ENCODE results near the gene TAAR6.

TAAR6 gene, protein sequence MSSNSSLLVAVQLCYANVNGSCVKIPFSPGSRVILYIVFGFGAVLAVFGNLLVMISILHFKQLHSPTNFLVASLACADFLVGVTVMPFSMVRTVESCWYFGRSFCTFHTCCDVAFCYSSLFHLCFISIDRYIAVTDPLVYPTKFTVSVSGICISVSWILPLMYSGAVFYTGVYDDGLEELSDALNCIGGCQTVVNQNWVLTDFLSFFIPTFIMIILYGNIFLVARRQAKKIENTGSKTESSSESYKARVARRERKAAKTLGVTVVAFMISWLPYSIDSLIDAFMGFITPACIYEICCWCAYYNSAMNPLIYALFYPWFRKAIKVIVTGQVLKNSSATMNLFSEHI

DNA sequence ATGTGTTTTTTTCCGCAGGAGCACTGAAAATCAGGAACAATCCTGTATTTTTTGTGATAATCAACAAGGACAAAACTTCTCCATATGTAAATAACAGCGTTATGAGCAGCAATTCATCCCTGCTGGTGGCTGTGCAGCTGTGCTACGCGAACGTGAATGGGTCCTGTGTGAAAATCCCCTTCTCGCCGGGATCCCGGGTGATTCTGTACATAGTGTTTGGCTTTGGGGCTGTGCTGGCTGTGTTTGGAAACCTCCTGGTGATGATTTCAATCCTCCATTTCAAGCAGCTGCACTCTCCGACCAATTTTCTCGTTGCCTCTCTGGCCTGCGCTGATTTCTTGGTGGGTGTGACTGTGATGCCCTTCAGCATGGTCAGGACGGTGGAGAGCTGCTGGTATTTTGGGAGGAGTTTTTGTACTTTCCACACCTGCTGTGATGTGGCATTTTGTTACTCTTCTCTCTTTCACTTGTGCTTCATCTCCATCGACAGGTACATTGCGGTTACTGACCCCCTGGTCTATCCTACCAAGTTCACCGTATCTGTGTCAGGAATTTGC, at the start of gene TAAR6:
TAAR6 (plus strand) TSS at position 102 of the 557 bp plus-strand sequence; CDS start at position 102, 0 bp downstream.
- no peak within 1 kb of the TSS for H3K4me3 ChIP-seq (ENCODE audit: low read depth, low read length)
- TF ChIP-seq, protein P1, sequence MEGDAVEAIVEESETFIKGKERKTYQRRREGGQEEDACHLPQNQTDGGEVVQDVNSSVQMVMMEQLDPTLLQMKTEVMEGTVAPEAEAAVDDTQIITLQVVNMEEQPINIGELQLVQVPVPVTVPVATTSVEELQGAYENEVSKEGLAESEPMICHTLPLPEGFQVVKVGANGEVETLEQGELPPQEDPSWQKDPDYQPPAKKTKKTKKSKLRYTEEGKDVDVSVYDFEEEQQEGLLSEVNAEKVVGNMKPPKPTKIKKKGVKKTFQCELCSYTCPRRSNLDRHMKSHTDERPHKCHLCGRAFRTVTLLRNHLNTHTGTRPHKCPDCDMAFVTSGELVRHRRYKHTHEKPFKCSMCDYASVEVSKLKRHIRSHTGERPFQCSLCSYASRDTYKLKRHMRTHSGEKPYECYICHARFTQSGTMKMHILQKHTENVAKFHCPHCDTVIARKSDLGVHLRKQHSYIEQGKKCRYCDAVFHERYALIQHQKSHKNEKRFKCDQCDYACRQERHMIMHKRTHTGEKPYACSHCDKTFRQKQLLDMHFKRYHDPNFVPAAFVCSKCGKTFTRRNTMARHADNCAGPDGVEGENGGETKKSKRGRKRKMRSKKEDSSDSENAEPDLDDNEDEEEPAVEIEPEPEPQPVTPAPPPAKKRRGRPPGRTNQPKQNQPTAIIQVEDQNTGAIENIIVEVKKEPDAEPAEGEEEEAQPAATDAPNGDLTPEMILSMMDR (IDR thresholded peaks at IDR 0.05; ENCODE audit: borderline replicate concordance, insufficient read depth, low read depth, low read length) = no peak

DNA sequence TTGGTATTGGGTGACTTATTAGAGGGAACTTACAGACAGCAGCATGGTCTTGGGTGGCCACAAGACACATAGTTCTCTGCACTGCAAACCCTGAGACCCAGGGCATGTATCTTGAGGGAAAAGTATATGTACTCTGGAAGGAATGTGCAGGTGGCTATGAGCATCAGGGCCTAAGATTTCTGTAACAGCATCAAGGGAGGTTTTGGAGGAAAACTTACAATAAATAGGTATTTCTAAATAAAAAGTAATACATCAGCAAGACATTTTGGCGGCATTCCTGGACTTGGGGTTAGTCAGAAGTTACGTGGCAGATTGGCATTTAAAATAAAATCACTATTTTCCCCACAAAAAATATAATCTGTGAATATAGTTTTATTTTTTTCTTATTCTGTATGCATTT, 49.2 kb upstream of the TAAR6 start:
- no peak overlapping the region for H3K4me3 ChIP-seq (ENCODE audit: low read depth, low read length)
- TF ChIP-seq, protein P1 (IDR thresholded peaks at IDR 0.05; ENCODE audit: borderline replicate concordance, insufficient read depth, low read depth, low read length) = no peak

DNA sequence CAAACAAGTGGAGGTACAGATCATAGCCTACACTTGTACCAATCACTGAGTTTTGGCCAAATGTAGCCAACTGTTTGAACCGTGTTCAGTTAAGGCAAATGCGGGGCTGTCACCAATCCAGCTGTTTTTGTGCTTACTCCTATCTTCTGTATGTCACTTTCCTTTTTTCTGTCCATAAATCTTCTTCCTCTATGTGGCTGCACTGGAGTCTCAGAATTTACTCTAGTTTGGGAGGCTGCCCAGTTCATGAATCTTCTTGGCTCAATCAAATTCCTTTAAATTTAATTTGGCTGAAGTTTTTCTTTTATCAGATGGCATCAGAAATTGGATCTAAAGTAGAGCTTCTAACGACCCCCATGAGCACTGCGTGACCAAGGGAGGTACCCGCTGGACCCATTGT, 45.5 kb upstream of the TAAR6 start:
- TF ChIP-seq, protein P1 (IDR thresholded peaks at IDR 0.05; ENCODE audit: borderline replicate concordance, insufficient read depth, low read depth, low read length) = no peak

DNA sequence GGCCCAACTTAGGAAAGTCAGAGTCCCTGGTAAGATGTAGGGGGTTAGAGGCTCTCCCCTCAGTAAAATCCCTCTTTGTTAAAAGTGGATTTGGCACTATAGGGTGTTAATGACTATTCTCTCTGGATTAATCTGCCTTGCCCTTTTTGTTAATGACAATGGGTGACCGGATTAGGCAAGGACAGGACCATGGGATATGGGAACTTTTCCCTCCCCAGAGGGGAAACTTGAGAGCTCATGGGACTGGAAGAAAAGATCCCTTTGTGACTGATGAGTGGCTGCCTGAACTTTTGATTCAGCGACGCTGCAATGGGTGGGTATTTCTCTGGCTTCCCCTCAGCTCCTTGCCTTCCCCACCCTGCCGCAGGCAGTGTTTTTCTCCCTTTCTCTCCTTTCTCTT, 44.3 kb upstream of the TAAR6 start:
- TF ChIP-seq, protein P1 (IDR thresholded peaks at IDR 0.05; ENCODE audit: borderline replicate concordance, insufficient read depth, low read depth, low read length) = no peak
- no peak overlapping the region for H3K4me3 ChIP-seq (ENCODE audit: low read depth, low read length)

More for the DNA sequence above, 45.5 kb upstream of the TAAR6 start:
- H3K4me3 ChIP-seq (ENCODE audit: low read depth, low read length) = no peak overlapping the region

DNA sequence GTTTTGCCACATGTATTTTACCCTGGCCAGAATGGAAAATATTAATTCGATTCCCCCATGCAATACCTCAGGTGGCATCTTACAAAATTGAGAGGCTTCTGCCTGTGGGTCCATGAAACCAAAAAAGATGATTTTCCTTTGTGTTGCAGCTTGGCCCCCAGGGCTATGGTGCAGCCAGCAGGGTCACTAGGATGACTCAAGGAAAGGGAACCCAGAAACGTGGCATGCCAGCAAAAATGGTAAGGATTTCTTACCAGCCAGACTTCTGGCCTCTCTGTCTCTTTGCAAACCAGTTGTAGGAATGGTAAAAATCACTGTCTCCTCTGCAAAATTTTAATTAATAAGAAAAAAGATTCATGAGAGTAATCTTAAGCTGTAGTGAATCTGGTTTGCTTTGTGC, 43.7 kb upstream of the TAAR6 start:
- H3K4me3 ChIP-seq (ENCODE audit: low read depth, low read length) = no peak overlapping the region
- TF ChIP-seq, protein P1 (IDR thresholded peaks at IDR 0.05; ENCODE audit: borderline replicate concordance, insufficient read depth, low read depth, low read length) = no peak

DNA sequence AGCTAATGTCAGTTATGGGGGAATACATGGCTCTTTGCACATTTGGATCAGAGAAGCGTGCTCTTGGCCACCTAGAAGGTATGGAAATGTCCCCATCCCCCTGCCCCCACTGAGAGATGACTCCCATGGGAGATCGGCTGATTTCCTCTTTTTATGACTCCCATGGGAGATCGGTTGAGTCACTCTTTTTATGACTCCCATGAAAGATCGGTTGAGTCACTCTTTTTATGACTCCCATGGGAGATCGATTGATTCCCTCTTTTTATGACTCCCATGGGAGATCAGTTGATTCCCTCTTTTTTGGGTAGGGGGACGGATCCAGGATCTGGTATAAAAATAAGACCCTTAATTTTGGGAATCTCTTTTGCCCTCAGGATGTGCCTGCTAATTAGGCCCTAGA, 42.3 kb upstream of the TAAR6 start:
- TF ChIP-seq, protein P1 (IDR thresholded peaks at IDR 0.05; ENCODE audit: borderline replicate concordance, insufficient read depth, low read depth, low read length) = no peak
- H3K4me3 ChIP-seq (ENCODE audit: low read depth, low read length) = no peak overlapping the region

All from GM12875 (cell line).